SK-N-MC (cell line): ENCODE measurements around the gene DSCAM.

Source experiments
- EZH2 ChIP-seq: fragments of 200-600 bp; sonication (generic); IDR thresholded peaks from one replicate; pipeline ENCODE4 v1.6.1; 2017; ENCODE audit warnings: antibody characterized with exemption
- POLR2AphosphoS5 ChIP-seq: IDR thresholded peaks from 2 replicates; pipeline ENCODE4 v1.6.1; 2012; ENCODE audit warnings: mild to moderate bottlenecking, low read depth, low read length, borderline replicate concordance

DNA sequence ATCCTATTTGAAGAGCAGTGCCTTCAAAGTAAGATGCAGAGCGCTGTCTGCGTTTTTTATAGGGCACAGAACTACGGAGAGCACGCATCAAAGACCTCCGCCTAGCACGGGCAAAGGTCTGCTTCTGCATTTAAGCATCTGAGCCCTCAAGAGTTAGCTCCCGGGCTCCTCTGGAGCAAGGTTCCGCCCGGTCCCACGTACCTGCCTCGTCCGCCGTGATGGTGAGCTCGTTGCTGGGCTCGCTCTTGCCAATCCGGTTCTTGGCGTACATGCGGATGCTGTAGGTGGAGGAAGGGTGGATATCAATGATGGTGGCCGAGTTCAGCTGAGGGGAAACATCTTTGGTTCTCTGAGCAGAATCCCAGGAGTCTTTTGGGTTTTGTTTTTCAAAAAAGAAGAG lies 668.2 kb downstream of the DSCAM start:
- TF ChIP-seq POLR2AphosphoS5 (no peak), EZH2 (no peak)
